ENCODE results near the gene RBPJL.

GRCh38 chr20:45269056-45269455, 37.6 kb upstream of the RBPJL start:
- TF ChIP-seq POLR2A (IDR thresholded peaks at IDR 0.05) (no peak), CTCF (IDR thresholded peaks at IDR 0.05) (no peak)

Measured in thyroid gland (tissue), 4 donors.